Measurements from ENCODE around the gene NALCN. TPM values are rescaled to one million over a fixed set of nuclear protein-coding genes. Genes with fewer than 3 reads are reported as not detected.

The NALCN gene
- total RNA-seq, 1 donor from 2014 or later, result 1.1 TPM

GRCh38 chr13:101025925-101026324 is 390.4 kb downstream of the NALCN start:
- DNase-seq (ENCODE audit: low spot score), result no peak

- no peak for DNase-seq (ENCODE audit: low spot score)
These were observed 390.8 kb downstream of the NALCN start for GRCh38 chr13:101025519-101025918.

GRCh38 chr13:101019126-101019525 is 397.2 kb downstream of the NALCN start:
- no peak for DNase-seq (ENCODE audit: low spot score)

- no peak for DNase-seq (ENCODE audit: low spot score)
These were observed 397.6 kb downstream of the NALCN start for GRCh38 chr13:101018720-101019119.

GRCh38 chr13:101017123-101017872 is 399.0 kb downstream of the NALCN start:
- DNase-seq (ENCODE audit: low spot score), result no peak

- DNase-seq (ENCODE audit: low spot score), result no peak
These were observed 399.8 kb downstream of the NALCN start for GRCh38 chr13:101016475-101016874.

GRCh38 chr13:101013245-101013644 is 403.1 kb downstream of the NALCN start:
- DNase-seq (ENCODE audit: low spot score), result no peak

- DNase-seq (ENCODE audit: low spot score), result no peak
These were observed 406.2 kb downstream of the NALCN start for GRCh38 chr13:101010100-101010499.

- DNase-seq (ENCODE audit: low spot score), result no peak
These were observed 409.1 kb downstream of the NALCN start for GRCh38 chr13:101007245-101007644.

Other genes starting within 250 kb of the NALCN start
- gene ITGBL1, start 36.2 kb upstream of the NALCN start, total RNA-seq, result 1.9 TPM